HCT116 (cell line): ENCODE data around the gene LURAP1L. TPM values are rescaled to one million over a fixed set of nuclear protein-coding genes. Genes with fewer than 3 reads are reported as not detected.

Experiments used
- ATAC-seq: fragments of 200-7000 bp; cut with Tn5 transposase; 2 replicates; pipeline ENCODE4 v1.9.1; 2020; ENCODE audit warnings: mild to moderate bottlenecking, moderate library complexity
- BruUV-seq: library from RNA; stranded (reverse); fragments of 400-500 nt; replicated peaks from 2 replicates; lab custom pipeline; 2021; lab: Mats Ljungman, UMichigan
- CTCF ChIA-PET: fragments of 300-600 bp; sonication (Branson Sonifier 250); formaldehyde crosslinking; loops from one replicate; lab custom pipeline; 2021; ENCODE audit warnings: antibody characterized with exemption; lab: Charles Lee
- POLR2A ChIA-PET: fragments of 300-600, 350-600 bp; sonication (Branson Sonifier 250); formaldehyde crosslinking; loops from one replicate; lab custom pipeline; 2021; ENCODE audit warnings: antibody characterized with exemption; lab: Charles Lee
- RAD21 ChIA-PET, 2 experiments: fragments of 300-600 bp; sonication (Branson Sonifier 250); formaldehyde crosslinking; loops; one replicate each; lab custom pipeline; 2023; ENCODE audit warnings: low total read pairs in 2 of 2; ENCODE audit not compliant: uncharacterized antibody in 2 of 2, unreplicated experiment in 2 of 2, low non-redundant PET in 1 of 2; lab: Charles Lee
- DNase-seq: peaks from one replicate; pipeline ENCODE4 v3.0.0-alpha.2; 2010; ENCODE audit warnings: low read depth, low spot score
- H2AFZ ChIP-seq: fragments of 200-600 bp; shearing (Covaris generic), sonication (generic); 2 replicates; pipeline ENCODE4 v1.6.1; 2017; ENCODE audit warnings: low read depth, mixed run types, mixed read lengths, antibody characterized with exemption, low read length; ENCODE audit not compliant: poor library complexity, severe bottlenecking
- H3K27ac ChIP-seq: 2 replicates; pipeline ENCODE4 v1.5.1; 2012; ENCODE audit warnings: low read depth, low read length
- H3K27me3 ChIP-seq: fragments of 200-600 bp; sonication (generic); 2 replicates; pipeline ENCODE4 v1.6.1; 2016; ENCODE audit warnings: mixed run types, low read length, mixed read lengths; ENCODE audit not compliant: insufficient read depth
- H3K36me3 ChIP-seq, 2 experiments: fragments of 200-500 bp in 1 of 2; fragments of 200-600 bp in 1 of 2; sonication (Bioruptor generic) in 1 of 2; sonication (generic) in 1 of 2; 2 replicates each; pipeline versions ENCODE4 v1.5.1 to v1.6.1; 2014 to 2016; ENCODE audit warnings: low read length in 2 of 2, inconsistent platforms in 1 of 2, mixed read lengths in 1 of 2, mixed run types in 1 of 2; ENCODE audit not compliant: insufficient read depth in 2 of 2, control insufficient read depth in 1 of 2
- H3K4me1 ChIP-seq, 2 experiments: fragments of 200-600 bp in 1 of 2; sonication (generic) in 1 of 2; 2 replicates each; pipeline versions ENCODE4 v1.5.1 to v1.6.1; 2012 to 2017; ENCODE audit warnings: low read length in 2 of 2, inconsistent platforms in 1 of 2, mild to moderate bottlenecking in 1 of 2, mixed read lengths in 1 of 2, mixed run types in 1 of 2, moderate library complexity in 1 of 2; ENCODE audit not compliant: insufficient read depth in 2 of 2, control insufficient read depth in 1 of 2
- H3K4me2 ChIP-seq: fragments of 200-600 bp; sonication (generic); 2 replicates; pipeline ENCODE4 v1.6.1; 2017; ENCODE audit warnings: mixed run types, low read length, mixed read lengths
- H3K4me3 ChIP-seq, 2 experiments: fragments of 200-600 bp in 1 of 2; sonication (generic) in 1 of 2; replicated peaks in 1 of 2; 2 replicates each; pipeline ENCODE4 v1.5.1; 2011 to 2016; ENCODE audit warnings: low read length in 2 of 2, control low read depth in 1 of 2, low read depth in 1 of 2, mild to moderate bottlenecking in 1 of 2, mixed read lengths in 1 of 2, mixed run types in 1 of 2
- H3K79me2 ChIP-seq: fragments of 200-600 bp; sonication (generic); 2 replicates; pipeline ENCODE4 v1.6.1; 2017; ENCODE audit warnings: mild to moderate bottlenecking, mixed run types, low read length, moderate library complexity, mixed read lengths; ENCODE audit not compliant: insufficient read depth
- H3K9ac ChIP-seq: fragments of 200-600 bp; sonication (generic); 2 replicates; pipeline ENCODE4 v1.6.1; 2016; ENCODE audit warnings: low read length, mixed read lengths
- H3K9me2 ChIP-seq: fragments of 200-600 bp; sonication (generic), shearing (Covaris generic); 2 replicates; pipeline ENCODE4 v1.6.1; 2017; ENCODE audit warnings: mixed run types, mild to moderate bottlenecking, moderate library complexity; ENCODE audit not compliant: insufficient read depth
- H3K9me3 ChIP-seq, 2 experiments: fragments of 200-500 bp in 1 of 2; fragments of 200-600 bp in 1 of 2; sonication (Bioruptor generic) in 1 of 2; sonication (generic) in 1 of 2; 2 replicates each; pipeline ENCODE4 v1.6.1; 2014 to 2017; ENCODE audit warnings: low read length in 2 of 2, mixed read lengths in 2 of 2, inconsistent platforms in 1 of 2, low read depth in 1 of 2, mild to moderate bottlenecking in 1 of 2, mixed run types in 1 of 2, moderate library complexity in 1 of 2; ENCODE audit not compliant: control insufficient read depth in 1 of 2, insufficient read depth in 1 of 2
- H4K20me1 ChIP-seq: fragments of 200-600 bp; sonication (generic), shearing (Covaris generic); 2 replicates; pipeline ENCODE4 v1.6.1; 2017; ENCODE audit warnings: mixed run types, mild to moderate bottlenecking, moderate library complexity; ENCODE audit not compliant: insufficient read depth
- CBX3 ChIP-seq: IDR thresholded peaks from 2 replicates; pipeline ENCODE4 v1.6.1; 2012; ENCODE audit warnings: low read depth
- EGR1 ChIP-seq: IDR thresholded peaks from 2 replicates; pipeline ENCODE4 v1.6.1; 2012; ENCODE audit warnings: low read depth
- ELF1 ChIP-seq: IDR thresholded peaks from 2 replicates; pipeline ENCODE4 v1.6.1; 2012; ENCODE audit warnings: low read depth, borderline replicate concordance
- EZH2phosphoT487 ChIP-seq: fragments of 200-600 bp; IDR thresholded peaks from 2 replicates; pipeline ENCODE4 v1.6.1; 2018; ENCODE audit warnings: antibody characterized with exemption, borderline replicate concordance
- POLR2A ChIP-seq: IDR thresholded peaks from 2 replicates; pipeline ENCODE4 v1.7.0; 2011; ENCODE audit warnings: borderline replicate concordance; ENCODE audit not compliant: insufficient read depth, insufficient read length; ENCODE audit errors: extremely low read depth
- POLR2AphosphoS5 ChIP-seq: IDR thresholded peaks from 2 replicates; pipeline ENCODE4 v1.6.1; 2011; ENCODE audit warnings: mild to moderate bottlenecking, low read depth, low read length, moderate library complexity
- SP1 ChIP-seq: IDR thresholded peaks from 2 replicates; pipeline ENCODE4 v1.6.1; 2012; ENCODE audit warnings: low read depth
- SRF ChIP-seq: IDR thresholded peaks from 2 replicates; pipeline ENCODE4 v1.6.1; 2012; ENCODE audit warnings: low read depth
- TCF7L2 ChIP-seq: IDR thresholded peaks from 2 replicates; pipeline ENCODE4 v1.7.0; 2011; ENCODE audit warnings: borderline replicate concordance, inconsistent platforms; ENCODE audit not compliant: insufficient read depth, insufficient read length; ENCODE audit errors: extremely low read depth
- YY1 ChIP-seq: IDR thresholded peaks from 2 replicates; pipeline ENCODE4 v1.6.1; 2011; ENCODE audit warnings: low read length, low read depth, moderate library complexity, mild to moderate bottlenecking; ENCODE audit not compliant: insufficient replicate concordance; ENCODE audit errors: extremely low read depth
- ZFX ChIP-seq: fragments of 450-650 bp; IDR thresholded peaks from 2 replicates; pipeline ENCODE4 v1.6.1; 2017
- ZNF274 ChIP-seq: fragments of 200-500 bp; sonication (Bioruptor generic); IDR thresholded peaks from 2 replicates; pipeline ENCODE4 v1.6.1; 2014; ENCODE audit warnings: mild to moderate bottlenecking, low read depth, low read length, inconsistent platforms
- intact Hi-C: fragments of 100-400 bp; cut with micrococcal nuclease; formaldehyde crosslinking; loops from 2 replicates; pipeline ENCODE4 v1.10.0; 2022
- total RNA-seq: library from RNA; stranded (reverse); gene quantifications from one replicate; pipeline ENCODE4 v1.2.1, GENCODE V29; 2021; ENCODE audit not compliant: unreplicated experiment
- TF ChIP-seq, protein P1 (sequence below): IDR thresholded peaks from 2 replicates; pipeline ENCODE4 v1.6.1; 2012; ENCODE audit warnings: low read depth
- TF ChIP-seq, protein P2 (sequence below): IDR thresholded peaks from 2 replicates; pipeline ENCODE4 v1.6.1; 2012
- TF ChIP-seq, protein P3 (sequence below): IDR thresholded peaks from 2 replicates; pipeline ENCODE4 v1.6.1; 2011; ENCODE audit warnings: mild to moderate bottlenecking, low read length, moderate library complexity; ENCODE audit not compliant: insufficient replicate concordance; ENCODE audit errors: extremely low read depth

The LURAP1L gene
- total RNA-seq, 1 experiment from 2014 or later: 13.3 TPM

DNA sequence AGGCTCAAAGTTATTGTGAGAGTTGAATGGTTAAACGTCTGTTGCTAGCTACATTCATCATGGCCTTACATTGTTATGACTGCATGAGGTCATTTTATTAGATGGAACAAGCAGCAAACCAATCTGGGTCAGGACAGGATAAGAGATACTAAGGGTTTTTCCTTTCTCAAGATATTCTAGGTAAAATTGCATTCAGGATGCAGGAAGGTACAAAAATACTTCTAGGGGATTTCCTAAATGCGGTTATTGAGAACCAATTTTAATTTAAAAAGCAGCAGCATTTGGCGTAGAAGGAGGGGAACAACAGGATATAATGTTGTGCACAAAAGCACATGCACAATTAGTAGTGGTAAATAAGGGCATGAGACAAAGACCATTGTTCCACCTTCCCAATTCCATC, 39.2 kb upstream of the LURAP1L start (continued):
- TF ChIP-seq POLR2AphosphoS5: no peak
- no peak for TF ChIP-seq YY1
- TF ChIP-seq, protein P1, sequence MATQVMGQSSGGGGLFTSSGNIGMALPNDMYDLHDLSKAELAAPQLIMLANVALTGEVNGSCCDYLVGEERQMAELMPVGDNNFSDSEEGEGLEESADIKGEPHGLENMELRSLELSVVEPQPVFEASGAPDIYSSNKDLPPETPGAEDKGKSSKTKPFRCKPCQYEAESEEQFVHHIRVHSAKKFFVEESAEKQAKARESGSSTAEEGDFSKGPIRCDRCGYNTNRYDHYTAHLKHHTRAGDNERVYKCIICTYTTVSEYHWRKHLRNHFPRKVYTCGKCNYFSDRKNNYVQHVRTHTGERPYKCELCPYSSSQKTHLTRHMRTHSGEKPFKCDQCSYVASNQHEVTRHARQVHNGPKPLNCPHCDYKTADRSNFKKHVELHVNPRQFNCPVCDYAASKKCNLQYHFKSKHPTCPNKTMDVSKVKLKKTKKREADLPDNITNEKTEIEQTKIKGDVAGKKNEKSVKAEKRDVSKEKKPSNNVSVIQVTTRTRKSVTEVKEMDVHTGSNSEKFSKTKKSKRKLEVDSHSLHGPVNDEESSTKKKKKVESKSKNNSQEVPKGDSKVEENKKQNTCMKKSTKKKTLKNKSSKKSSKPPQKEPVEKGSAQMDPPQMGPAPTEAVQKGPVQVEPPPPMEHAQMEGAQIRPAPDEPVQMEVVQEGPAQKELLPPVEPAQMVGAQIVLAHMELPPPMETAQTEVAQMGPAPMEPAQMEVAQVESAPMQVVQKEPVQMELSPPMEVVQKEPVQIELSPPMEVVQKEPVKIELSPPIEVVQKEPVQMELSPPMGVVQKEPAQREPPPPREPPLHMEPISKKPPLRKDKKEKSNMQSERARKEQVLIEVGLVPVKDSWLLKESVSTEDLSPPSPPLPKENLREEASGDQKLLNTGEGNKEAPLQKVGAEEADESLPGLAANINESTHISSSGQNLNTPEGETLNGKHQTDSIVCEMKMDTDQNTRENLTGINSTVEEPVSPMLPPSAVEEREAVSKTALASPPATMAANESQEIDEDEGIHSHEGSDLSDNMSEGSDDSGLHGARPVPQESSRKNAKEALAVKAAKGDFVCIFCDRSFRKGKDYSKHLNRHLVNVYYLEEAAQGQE: no peak
- no peak for TF ChIP-seq ELF1

DNA sequence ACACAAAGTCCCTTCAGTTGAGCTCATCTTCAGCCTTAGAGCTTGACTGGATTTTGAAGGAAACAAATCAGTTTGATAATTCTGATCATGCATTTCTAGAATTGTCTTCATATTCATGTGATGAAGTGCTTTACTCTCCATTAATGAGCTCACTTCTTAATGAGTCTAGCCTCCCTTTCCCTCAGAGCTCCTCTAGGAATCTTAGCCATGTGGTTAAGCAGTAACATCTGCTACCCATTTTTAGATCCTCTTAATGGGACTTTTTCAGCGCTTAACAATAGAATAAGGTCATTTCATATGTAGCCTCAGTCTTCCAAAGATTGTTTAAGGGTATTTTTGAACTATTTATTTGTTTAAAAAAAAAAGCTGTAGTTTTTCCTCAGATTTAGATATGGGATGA, 36.9 kb upstream of the LURAP1L start:
- TF ChIP-seq EGR1 (no peak), POLR2AphosphoS5 (no peak), ELF1 (no peak), SP1 (no peak), POLR2A (no peak), YY1 (no peak), ZFX (no peak), CBX3 (no peak), EZH2phosphoT487 (no peak), TCF7L2 (no peak), ZNF274 (no peak), SRF (no peak)
- TF ChIP-seq, protein P2, sequence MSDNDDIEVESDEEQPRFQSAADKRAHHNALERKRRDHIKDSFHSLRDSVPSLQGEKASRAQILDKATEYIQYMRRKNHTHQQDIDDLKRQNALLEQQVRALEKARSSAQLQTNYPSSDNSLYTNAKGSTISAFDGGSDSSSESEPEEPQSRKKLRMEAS: no peak
- TF ChIP-seq, protein P3, sequence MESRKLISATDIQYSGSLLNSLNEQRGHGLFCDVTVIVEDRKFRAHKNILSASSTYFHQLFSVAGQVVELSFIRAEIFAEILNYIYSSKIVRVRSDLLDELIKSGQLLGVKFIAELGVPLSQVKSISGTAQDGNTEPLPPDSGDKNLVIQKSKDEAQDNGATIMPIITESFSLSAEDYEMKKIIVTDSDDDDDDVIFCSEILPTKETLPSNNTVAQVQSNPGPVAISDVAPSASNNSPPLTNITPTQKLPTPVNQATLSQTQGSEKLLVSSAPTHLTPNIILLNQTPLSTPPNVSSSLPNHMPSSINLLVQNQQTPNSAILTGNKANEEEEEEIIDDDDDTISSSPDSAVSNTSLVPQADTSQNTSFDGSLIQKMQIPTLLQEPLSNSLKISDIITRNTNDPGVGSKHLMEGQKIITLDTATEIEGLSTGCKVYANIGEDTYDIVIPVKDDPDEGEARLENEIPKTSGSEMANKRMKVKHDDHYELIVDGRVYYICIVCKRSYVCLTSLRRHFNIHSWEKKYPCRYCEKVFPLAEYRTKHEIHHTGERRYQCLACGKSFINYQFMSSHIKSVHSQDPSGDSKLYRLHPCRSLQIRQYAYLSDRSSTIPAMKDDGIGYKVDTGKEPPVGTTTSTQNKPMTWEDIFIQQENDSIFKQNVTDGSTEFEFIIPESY: no peak
- TF ChIP-seq, all 23 proteins: peak for 0
- ChIA-PET RAD21 (no interaction called here), POLR2A (no interaction called here), CTCF (interaction anchor here (1.7 kb wide), 1 partner anchor 16 kb away, joined by 5 read pairs; no protein-coding TSS in a partner anchor)
- Histone ChIP-seq H4K20me1 (no peaks in the 10 kb centered on the region), H3K4me2 (no peak overlapping the region), H3K36me3 (no peaks in the 10 kb centered on the region), H3K9me3 (no peaks in the 10 kb centered on the region), H3K27ac (no peak overlapping the region), H3K4me3 (no peak overlapping the region), H2AFZ (no peak overlapping the region), H3K79me2 (no peaks in the 10 kb centered on the region), H3K4me1 (no peaks in the 10 kb centered on the region), H3K27me3 (no peaks in the 10 kb centered on the region), H3K9me2 (no peaks in the 10 kb centered on the region), H3K9ac (no peak overlapping the region)
- DNase-seq: no peak
- no peak for ATAC-seq
- intact Hi-C loops: no loop called here
- no TSS peak for BruUV-seq
